HG02588 (cell line): Measurements from ENCODE around the gene LRP6.
A peak's percentile ranks its signal among the peaks of the same experiment; 100 is the strongest.
"Not testable (repeated sequence)": the region's sequence is repeated elsewhere in the genome, so short reads cannot be mapped to it uniquely, and the experiment has no call there.

Source experiments
- ATAC-seq: cut with Tn5 transposase; IDR thresholded peaks from one replicate; pipeline ENCODE4 v1.9.1; 2021; ENCODE audit warnings: mild to moderate bottlenecking, moderate library complexity; ENCODE audit not compliant: unreplicated experiment

The LRP6 gene

GRCh38 chr12:12182703-12183365, 84.0 kb downstream of the LRP6 start:
- no peak for ATAC-seq

- ATAC-seq: no peak
These were observed 85.3 kb downstream of the LRP6 start for GRCh38 chr12:12181511-12181910.

GRCh38 chr12:12180575-12180974, 86.3 kb downstream of the LRP6 start:
- ATAC-seq: no peak

- ATAC-seq: no peak
These were observed 86.7 kb downstream of the LRP6 start for GRCh38 chr12:12180136-12180535.

- ATAC-seq: no peak
These were observed 88.3 kb downstream of the LRP6 start for GRCh38 chr12:12178559-12178958.

GRCh38 chr12:12176402-12176801, 90.4 kb downstream of the LRP6 start:
- ATAC-seq: no peak

GRCh38 chr12:12171991-12172511, 94.8 kb downstream of the LRP6 start:
- peak; percentile 80 for ATAC-seq

GRCh38 chr12:12167847-12168246, 99.0 kb downstream of the LRP6 start:
- no peak for ATAC-seq

GRCh38 chr12:12166751-12167150, 100.1 kb downstream of the LRP6 start:
- no peak for ATAC-seq

GRCh38 chr12:12159988-12160387, 106.9 kb downstream of the LRP6 start:
- no peak for ATAC-seq

GRCh38 chr12:12158858-12159257, 108.0 kb downstream of the LRP6 start:
- ATAC-seq: no peak

GRCh38 chr12:12157424-12157823, 109.4 kb downstream of the LRP6 start:
- no peak for ATAC-seq

- no peak for ATAC-seq
These were observed 110.0 kb downstream of the LRP6 start for GRCh38 chr12:12156828-12157227.

GRCh38 chr12:12156116-12156515, 110.7 kb downstream of the LRP6 start:
- ATAC-seq: no peak

- ATAC-seq: no peak
These were observed 113.2 kb downstream of the LRP6 start for GRCh38 chr12:12153596-12153995.

GRCh38 chr12:12147111-12147510, 119.7 kb downstream of the LRP6 start:
- ATAC-seq: no peak

GRCh38 chr12:12144531-12144930, 122.3 kb downstream of the LRP6 start:
- not testable (repeated sequence) for ATAC-seq

GRCh38 chr12:12141000-12141399, 125.8 kb downstream of the LRP6 start:
- ATAC-seq: no peak

- no peak for ATAC-seq
These were observed 128.4 kb downstream of the LRP6 start for GRCh38 chr12:12138203-12139154.

GRCh38 chr12:12133785-12134184, 133.1 kb downstream of the LRP6 start:
- no peak for ATAC-seq

- no peak for ATAC-seq
These were observed 133.6 kb downstream of the LRP6 start for GRCh38 chr12:12133259-12133658.

- no peak for ATAC-seq
These were observed 138.2 kb downstream of the LRP6 start for GRCh38 chr12:12128670-12129069.
